GM21528 (cell line): ENCODE results near the gene CAPN15.
"Not testable (repeated sequence)": the region's sequence is repeated elsewhere in the genome, so short reads cannot be mapped to it uniquely, and the experiment has no call there.

Source experiments
- ATAC-seq: cut with Tn5 transposase; IDR thresholded peaks from one replicate; pipeline ENCODE4 v1.9.1; 2021; ENCODE audit warnings: mild to moderate bottlenecking, moderate library complexity; ENCODE audit not compliant: unreplicated experiment, low FRiP score

CAPN15 gene

GRCh38 chr16:505479-506245 is 21.9 kb upstream of the CAPN15 start:
- no peak for ATAC-seq

DNA sequence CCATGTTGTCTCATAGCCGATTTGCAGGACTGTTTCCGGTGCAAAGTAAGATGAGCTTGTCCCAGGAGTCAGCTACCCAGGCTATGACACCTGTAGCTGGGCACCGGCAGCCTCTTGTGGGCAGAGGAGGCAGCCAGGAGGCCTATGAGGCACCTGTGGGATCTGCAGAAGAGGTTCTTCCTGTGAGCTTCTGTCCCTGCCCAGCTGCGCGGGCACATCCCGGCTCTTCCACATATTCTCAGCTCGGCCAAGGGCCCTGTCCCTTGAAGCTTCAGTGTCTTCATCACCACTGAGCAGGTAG is 21.3 kb upstream of the CAPN15 start:
- ATAC-seq = no peak

- ATAC-seq = not testable (repeated sequence)
Measured at GRCh38 chr16:507527-507926, 20.0 kb upstream of the CAPN15 start.

DNA sequence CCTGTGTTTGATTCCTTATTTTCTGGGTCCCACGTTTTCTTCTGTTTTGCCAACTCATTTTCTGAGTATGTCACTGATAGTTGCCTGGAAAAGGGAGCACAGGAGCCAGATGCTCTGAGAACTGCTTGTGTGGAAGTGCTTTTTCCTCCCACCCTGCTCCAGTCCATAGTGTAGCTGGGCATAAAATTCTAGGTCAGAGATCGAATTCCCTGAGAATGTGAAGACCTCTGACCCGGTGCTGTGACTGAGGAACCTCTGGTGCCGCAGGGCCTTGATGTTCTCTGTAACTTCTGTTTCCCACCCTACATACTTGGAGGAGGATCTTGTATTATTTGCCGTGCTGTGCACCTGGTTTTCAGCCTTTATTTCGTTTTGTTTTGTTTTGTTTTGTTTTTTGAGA is 19.5 kb upstream of the CAPN15 start:
- ATAC-seq = no peak

DNA sequence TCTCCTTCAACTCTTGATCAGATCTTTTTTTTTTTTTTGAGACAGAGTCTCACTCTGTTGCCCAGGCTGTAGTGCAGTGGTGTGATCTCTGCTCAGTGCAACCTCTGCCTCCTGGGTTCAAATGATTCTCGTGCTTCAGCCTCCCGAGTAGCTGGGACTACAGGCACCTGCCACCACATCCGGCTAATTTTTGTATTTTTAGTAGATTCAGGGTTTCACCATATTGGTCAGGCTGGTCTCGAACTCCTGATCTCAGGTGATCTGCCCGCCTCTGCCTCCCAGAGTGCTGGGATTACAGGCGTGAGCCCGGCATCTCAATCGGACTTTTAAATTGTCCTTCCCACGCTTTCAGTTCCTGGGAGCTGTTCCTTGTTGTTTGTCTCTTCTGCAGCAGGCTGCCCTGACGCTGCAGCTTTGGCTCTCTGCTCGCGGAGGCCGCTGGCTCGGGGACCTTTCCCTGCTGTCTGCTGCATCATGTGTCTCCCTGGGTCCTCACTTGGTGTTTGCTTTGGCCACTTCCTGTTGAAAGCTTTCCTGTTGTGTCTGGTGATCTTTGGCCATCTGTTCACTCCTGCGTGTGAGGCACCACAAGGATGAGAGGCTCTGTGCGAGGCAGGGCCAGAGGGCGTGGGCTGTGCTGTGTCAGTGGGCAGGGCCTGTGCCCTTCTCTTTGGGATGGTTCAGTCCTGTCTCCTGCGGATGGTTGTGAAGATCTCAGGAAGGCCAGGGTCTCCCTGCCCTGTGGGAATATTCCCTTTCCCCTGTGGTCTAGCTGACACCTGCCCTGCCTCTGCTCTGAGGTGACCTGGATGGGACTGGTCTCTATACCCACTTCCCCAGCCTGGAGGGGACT is 18.4 kb upstream of the CAPN15 start:
- ATAC-seq = no peak

DNA sequence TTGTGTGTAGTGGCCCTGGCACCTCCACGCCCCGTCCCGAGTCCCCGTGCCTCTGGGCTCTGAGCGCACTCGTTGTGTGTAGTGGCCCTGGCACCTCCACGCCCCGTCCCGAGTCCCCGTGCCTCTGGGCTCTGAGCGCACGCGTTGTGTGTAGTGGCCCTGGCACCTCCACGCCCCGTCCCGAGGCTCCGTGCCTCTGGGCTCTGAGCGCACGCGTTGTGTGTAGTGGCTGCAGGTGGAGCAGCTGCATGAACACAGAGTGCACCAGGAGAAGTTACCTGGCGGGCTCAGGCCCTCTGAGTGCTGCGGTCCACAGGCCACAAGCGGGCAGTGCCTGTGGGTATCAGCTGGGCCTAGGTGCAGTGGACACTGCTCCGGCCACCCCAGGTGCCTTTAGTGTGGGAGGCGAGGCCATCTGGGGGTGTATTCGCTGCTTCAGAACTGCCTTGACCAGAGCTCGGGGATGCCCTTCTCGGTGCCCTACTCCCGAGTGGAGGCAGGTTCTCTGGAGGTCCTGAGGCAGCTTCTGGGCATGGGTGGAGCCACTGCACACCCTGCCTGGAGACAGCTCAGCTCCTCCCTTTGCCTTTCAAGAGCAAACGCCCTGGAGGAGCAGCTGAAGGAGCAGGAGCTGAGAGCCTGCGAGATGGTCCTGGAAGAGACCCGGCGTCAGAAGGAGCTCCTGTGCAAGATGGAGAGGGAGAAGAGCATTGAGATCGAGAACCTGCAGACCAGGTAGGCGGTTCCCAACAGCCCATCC is 17.3 kb upstream of the CAPN15 start:
- ATAC-seq = no peak

DNA sequence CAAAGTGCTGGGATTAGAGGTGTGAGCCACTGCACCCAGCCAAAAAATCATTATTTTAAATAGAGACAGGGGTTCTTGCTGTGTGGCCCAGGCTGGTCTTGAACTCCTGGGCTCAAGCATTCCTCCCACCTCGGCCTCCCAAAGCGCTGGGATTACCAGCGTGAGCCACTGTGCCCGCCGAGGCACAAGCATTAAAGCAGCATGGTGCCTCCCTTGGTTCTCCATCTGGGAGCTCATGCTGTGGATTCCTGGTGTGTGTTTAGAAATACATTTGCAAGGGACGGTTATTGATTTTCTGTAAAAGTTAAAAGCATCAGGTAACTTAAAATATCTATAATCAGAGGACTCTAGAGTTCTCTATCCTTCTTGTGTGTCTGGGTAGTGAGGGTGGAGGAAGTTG is 14.7 kb upstream of the CAPN15 start:
- no peak for ATAC-seq

GRCh38 chr16:513950-514349 is 13.6 kb upstream of the CAPN15 start:
- no peak for ATAC-seq

DNA sequence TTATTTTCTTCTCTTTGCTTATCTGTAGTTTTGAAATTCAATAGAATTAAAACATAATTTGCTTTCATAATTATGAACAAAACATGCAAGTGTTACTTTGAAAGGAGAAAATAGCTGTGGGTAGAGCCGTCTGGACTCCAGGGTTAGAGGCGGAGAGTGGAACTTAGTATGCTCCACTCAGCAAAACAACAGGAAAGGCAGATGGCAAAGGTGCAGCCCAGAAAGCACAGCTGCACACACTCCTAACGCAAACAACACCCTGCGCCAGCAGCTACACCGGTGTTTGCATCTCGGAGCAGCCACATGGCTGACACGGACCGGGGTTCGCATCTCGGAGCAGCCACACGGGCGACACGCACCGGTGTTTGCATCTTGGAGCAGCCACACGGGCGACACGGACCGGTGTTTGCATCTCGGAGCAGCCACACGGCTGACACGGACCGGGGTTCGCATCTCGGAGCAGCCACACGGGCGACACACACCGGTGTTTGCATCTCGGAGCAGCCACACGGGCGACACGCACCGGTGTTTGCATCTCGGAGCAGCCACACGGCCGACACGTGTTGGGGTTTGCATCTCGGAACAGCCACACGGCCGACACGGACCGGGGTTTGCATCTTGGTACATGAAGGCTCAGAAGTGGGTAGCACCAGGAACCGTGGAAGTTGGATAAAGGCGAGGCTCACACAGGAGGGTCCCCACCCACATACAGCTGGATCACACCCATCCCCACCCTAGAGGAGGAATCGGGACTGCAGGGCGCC is 12.2 kb upstream of the CAPN15 start:
- ATAC-seq = no peak

GRCh38 chr16:515939-516226 is 11.6 kb upstream of the CAPN15 start:
- ATAC-seq = no peak

GRCh38 chr16:516301-516700 is 11.2 kb upstream of the CAPN15 start:
- ATAC-seq = no peak

- no peak for ATAC-seq
Measured at GRCh38 chr16:518858-519257, 8.7 kb upstream of the CAPN15 start.

DNA sequence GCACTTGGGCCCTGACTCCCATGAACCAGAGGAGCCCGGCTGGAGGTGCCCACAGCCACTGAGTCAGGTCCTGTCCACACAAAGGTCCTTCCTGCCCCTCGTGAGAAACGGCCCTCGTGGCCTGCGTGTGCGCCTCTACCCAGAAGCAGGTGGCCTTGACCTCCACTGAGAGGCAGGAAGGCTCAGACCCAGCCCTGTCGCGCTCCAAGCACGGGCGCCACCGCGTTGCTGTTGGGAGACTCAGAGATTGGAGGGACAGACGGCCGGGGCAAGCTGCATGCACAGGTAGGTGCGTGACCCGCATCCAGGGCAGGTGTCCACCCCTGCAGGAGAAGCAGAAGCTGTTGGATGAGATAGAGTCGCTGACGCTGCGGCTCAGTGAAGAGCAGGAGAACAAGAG is 8.1 kb upstream of the CAPN15 start:
- ATAC-seq = no peak

GRCh38 chr16:519841-520687 is 7.4 kb upstream of the CAPN15 start:
- no peak for ATAC-seq

GRCh38 chr16:520847-521246 is 6.7 kb upstream of the CAPN15 start:
- no peak for ATAC-seq

GRCh38 chr16:521381-522210 is 5.9 kb upstream of the CAPN15 start:
- no peak for ATAC-seq

GRCh38 chr16:522320-523096 is 5.0 kb upstream of the CAPN15 start:
- no peak for ATAC-seq

GRCh38 chr16:523097-523741 is 4.3 kb upstream of the CAPN15 start:
- no peak for ATAC-seq
